ENCODE data around the gene HLF.

HLF gene

DNA sequence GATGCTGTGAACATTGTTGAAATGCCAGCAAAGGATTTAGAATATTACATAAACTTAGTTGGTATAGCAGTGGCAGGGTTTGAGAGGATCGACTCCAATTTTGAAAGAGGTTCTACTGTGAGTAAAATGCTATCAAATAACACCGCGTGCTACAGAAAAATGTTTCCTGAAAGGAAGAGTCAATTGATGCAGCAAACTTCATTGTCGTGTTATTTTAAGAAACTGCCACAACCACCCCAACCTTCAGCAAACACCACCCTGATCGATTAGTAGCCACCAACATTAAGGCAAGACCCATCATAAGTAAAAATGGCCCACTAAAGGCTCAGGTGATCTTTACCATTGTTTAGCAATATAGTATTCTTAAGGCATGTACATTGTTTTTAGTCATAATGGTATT, 27.3 kb downstream of the HLF start:
- no peak for DNase-seq (ENCODE audit: low spot score)

GRCh38 chr17:55294042-55294751, 29.4 kb downstream of the HLF start:
- DNase-seq (ENCODE audit: low spot score), result no peak

- peak; percentile 69 for DNase-seq (ENCODE audit: low spot score)
These were observed 30.8 kb downstream of the HLF start for GRCh38 chr17:55295411-55296170.

DNA sequence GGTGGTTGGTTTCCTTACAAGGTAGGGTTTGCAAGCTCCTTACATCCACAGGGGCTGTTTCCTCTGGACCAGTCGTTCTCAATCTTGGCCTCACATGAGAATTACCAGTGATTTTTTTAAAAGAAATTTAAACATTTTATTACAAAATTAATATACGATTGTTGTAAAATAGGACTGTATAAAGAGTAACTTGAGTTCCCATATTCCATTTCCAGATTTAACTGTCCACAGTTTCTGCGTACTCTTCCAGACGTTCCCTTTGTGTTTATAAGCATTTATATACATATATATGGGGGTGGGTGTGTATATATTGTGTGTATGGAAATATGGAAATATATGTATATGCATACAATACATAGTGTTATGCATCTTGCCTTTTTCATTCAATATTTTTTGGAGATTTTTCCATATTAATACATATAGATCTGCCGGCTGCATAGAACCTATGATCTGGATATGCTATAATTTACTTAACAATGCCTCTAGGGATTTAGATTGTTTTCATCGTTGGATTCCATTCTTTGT, 31.5 kb downstream of the HLF start:
- no peak for DNase-seq (ENCODE audit: low spot score)

- DNase-seq (ENCODE audit: low spot score), result no peak
These were observed 31.9 kb downstream of the HLF start for GRCh38 chr17:55296699-55297098.

DNA sequence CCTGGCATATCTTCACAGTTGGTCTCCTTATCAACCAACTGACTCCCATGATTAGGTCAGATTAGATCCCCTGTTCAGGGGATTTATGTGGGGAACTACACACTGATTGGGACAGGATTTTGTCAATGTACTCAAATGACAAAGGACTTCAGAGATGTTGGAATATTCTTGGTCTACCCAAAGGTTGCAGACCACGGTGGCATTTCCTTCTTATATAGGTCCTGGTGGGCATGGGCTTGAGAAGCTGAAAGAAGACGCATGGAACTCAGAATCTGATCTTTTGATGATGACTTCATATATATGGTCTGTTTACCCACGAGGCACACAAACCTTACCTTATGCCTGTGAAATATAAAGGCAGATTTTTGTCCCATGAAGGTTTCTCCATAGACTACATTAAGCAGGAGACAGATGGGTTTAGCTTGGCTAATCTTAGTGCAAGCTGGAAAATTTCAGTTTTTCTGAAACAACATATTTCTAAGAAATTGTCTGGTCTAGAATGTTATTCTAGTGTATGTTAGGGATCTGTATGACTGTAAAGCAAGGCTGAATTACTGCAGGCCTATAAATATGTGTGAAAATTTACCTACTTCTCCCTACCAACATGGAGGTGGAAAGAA, 33.5 kb downstream of the HLF start:
- DNase-seq (ENCODE audit: low spot score), result no peak

GRCh38 chr17:55299162-55299838, 34.5 kb downstream of the HLF start:
- no peak for DNase-seq (ENCODE audit: low spot score)

DNA sequence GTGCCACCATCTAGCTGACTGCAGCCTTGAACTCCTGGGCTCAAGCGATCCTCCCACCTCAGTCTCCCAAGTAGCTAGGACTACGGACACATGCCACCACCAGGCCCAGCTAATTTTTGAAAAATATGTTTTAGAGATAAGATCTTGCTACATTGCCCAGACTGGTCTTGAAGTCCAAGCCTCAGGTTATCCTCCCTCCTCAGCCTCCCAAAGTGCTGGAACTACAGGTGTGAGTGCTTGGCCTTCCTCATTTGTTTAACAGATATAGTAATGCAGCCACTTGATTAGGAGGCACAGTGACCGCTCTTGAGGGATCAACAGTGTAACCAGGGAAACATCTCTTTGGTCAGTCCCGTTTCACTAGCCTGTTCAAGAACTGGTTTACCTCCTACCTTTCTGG, 35.1 kb downstream of the HLF start:
- DNase-seq (ENCODE audit: low spot score), result no peak

GRCh38 chr17:55300479-55301290, 35.9 kb downstream of the HLF start:
- DNase-seq (ENCODE audit: low spot score), result no peak

GRCh38 chr17:55301521-55302406, 37.0 kb downstream of the HLF start:
- no peak for DNase-seq (ENCODE audit: low spot score)

DNA sequence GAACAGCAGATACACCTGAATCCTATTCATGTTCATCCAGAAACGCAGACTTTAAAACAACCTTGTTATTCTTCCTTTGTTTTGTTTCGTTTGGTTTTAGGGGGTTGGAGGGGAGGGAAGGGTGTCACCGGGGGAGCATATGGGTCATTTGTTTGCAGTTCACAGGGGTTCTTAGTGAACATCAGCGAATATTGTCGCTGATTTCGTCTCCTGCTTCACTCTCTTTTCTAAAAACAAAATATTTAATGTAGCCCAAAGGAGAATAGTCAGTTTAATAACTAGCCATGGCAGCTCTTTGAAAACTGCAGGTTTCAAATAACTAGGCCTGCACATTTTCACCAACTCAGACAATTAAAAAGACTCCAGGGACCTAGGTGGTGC, 37.6 kb downstream of the HLF start:
- DNase-seq (ENCODE audit: low spot score), result no peak

GRCh38 chr17:55303008-55303493, 38.3 kb downstream of the HLF start:
- DNase-seq (ENCODE audit: low spot score), result no peak

- no peak for DNase-seq (ENCODE audit: low spot score)
These were observed 39.0 kb downstream of the HLF start for GRCh38 chr17:55303701-55304145.

GRCh38 chr17:55304171-55304859, 39.6 kb downstream of the HLF start:
- DNase-seq (ENCODE audit: low spot score), result no peak

- DNase-seq (ENCODE audit: low spot score), result no peak
These were observed 40.7 kb downstream of the HLF start for GRCh38 chr17:55305321-55306087.

DNA sequence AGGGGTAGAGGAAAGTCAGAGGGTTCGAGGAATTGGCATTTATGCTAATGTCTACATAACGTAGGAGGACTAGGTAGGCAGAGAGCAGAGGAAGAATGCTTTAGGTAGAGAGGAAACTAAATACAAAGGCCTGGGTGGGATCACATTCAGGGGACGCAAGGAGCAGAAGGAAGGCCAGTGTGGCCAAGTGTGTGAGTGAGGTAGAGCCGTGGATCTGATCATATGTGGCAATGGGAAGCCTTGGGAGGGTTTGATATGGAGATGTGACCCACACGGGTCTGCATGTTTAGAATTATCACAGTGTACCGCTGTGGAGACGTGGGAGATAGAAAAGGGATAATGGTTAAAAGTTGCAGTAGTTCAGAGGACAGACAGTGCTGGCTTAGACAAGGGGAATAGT, 43.1 kb downstream of the HLF start:
- no peak for DNase-seq (ENCODE audit: low spot score)

DNA sequence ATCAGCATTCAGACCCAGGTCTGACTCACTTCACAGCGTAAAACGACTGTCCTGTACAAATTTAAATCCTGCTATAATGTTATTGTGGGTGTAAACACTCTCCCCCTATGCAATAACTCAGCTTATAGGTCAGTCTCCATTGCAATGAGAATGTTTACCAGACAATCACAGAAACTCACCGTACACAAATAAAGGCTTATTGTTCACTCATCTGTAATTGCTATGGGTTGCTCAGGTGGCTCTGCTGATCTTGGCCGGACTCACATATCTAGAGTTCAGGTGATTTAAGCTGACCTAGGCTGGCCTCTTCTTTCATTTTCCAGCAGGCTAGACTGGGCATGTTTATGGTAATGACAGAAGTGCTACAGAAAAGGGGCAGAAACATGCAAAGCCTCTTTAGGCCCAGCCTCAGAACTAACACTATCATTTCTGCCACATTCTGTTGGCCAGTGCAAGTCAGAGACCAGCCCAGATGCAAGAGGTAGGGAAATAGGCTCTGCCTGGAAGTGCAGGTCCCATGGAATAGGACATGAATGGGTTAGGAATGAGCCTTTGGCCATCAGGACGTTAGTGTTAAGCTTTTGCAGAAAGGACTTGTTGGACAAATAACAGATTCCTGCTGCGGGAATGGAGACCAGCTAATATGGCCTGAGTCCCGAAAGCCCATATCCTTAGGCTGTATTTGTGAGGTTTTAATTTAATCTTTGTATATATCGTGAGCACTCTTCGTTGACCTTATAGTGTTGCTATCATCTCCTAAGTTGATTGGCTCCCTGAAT, 44.0 kb downstream of the HLF start:
- DNase-seq (ENCODE audit: low spot score), result no peak

DNA sequence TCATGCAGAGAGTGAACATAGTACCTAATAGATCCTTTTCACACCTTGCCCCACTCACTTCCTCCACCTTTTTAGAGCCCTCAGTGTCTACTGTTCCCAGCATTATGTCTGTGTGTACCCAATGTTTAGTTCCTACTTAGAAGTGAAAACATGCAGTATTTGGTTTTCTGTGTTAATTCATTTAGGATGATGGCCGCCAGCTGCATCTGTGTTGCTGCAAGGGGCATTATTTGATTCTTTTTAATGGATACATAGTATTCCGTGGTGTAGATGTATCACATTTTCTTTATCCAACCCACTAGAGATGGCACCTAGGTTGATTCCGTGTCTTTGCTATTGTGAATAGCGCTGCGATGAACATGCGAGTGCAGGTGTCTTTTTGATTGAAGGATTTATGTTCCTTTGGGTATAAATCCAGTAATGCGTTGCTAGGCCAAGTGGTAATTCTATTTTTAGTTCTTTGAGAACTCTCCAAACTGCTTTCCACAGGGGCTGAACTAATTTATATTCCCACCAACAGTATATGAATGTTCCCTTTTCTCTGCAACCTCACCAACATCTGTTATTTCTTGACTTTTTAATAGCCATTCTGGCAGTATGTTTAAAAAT, 47.1 kb downstream of the HLF start:
- no peak for DNase-seq (ENCODE audit: low spot score)
